Fibroblast of lung (primary cell): ENCODE results near the gene RGS5. TPM values are rescaled to one million over a fixed set of nuclear protein-coding genes. Genes with fewer than 3 reads are reported as not detected.
A peak's percentile ranks its signal among the peaks of the same experiment; 100 is the strongest.

Source experiments
- DNase-seq, 2 donors: peaks; one replicate each; pipeline versions ENCODE4 v3.0.0 to v3.0.0-alpha.2; 2010; ENCODE audit warnings: low read depth in 2 of 2
- H2AFZ ChIP-seq: 2 replicates; pipeline ENCODE4 v1.5.1; 2012; ENCODE audit warnings: low read length, control low read depth, inconsistent platforms
- H3K27ac ChIP-seq: 2 replicates; pipeline ENCODE4 v1.5.1; 2011; ENCODE audit warnings: low read length, control low read depth; ENCODE audit not compliant: insufficient read depth
- H3K27me3 ChIP-seq: 2 replicates; pipeline ENCODE4 v1.5.1; 2011; ENCODE audit warnings: mild to moderate bottlenecking, low read length; ENCODE audit not compliant: control insufficient read depth, insufficient read depth
- H3K36me3 ChIP-seq: 2 replicates; pipeline ENCODE4 v1.5.1; 2011; ENCODE audit warnings: low read length; ENCODE audit not compliant: control insufficient read depth, insufficient read depth
- H3K4me1 ChIP-seq: 2 replicates; pipeline ENCODE4 v1.5.1; 2011; ENCODE audit warnings: low read length; ENCODE audit not compliant: control insufficient read depth, insufficient read depth; ENCODE audit errors: extremely low read depth
- H3K4me2 ChIP-seq: 2 replicates; pipeline ENCODE4 v1.5.1; 2011; ENCODE audit warnings: low read length, control low read depth; ENCODE audit not compliant: insufficient read depth; ENCODE audit errors: extremely low read depth
- H3K4me3 ChIP-seq, 4 experiments: fragments of 200-600 bp in 1 of 4; sonication (generic) in 1 of 4; replicated peaks in 1 of 4; 2 replicates each; pipeline ENCODE4 v1.5.1; 2011 to 2016; ENCODE audit warnings: low read length in 4 of 4, low read depth in 3 of 4, mild to moderate bottlenecking in 3 of 4, control low read depth in 2 of 4, inconsistent platforms in 1 of 4, mixed read lengths in 1 of 4; ENCODE audit not compliant: insufficient read depth in 1 of 4; ENCODE audit errors: control extremely low read depth in 1 of 4
- H3K79me2 ChIP-seq: 2 replicates; pipeline ENCODE4 v1.5.1; 2012; ENCODE audit warnings: mild to moderate bottlenecking, low read length, inconsistent platforms; ENCODE audit not compliant: control insufficient read depth, insufficient read depth
- H3K9ac ChIP-seq: 2 replicates; pipeline ENCODE4 v1.5.1; 2011; ENCODE audit warnings: mild to moderate bottlenecking, low read length, control low read depth; ENCODE audit not compliant: insufficient read depth
- H3K9me3 ChIP-seq: 2 replicates; pipeline ENCODE4 v1.5.1; 2012; ENCODE audit warnings: low read depth, low read length; ENCODE audit not compliant: control insufficient read depth, insufficient read depth
- H4K20me1 ChIP-seq: 2 replicates; pipeline ENCODE4 v1.5.1; 2011; ENCODE audit warnings: low read length; ENCODE audit not compliant: control insufficient read depth, insufficient read depth; ENCODE audit errors: extremely low read depth
- CTCF ChIP-seq, 2 donors: IDR thresholded peaks in 1 of 2; conservative IDR thresholded peaks in 1 of 2; 1 replicate in 1 of 2; 2 replicates in 1 of 2; pipeline ENCODE4 v1.5.1; 2011 to 2012; ENCODE audit warnings: low read length in 2 of 2, control low read depth in 1 of 2, inconsistent platforms in 1 of 2, low read depth in 1 of 2, mild to moderate bottlenecking in 1 of 2
- EZH2 ChIP-seq: IDR thresholded peaks from 2 replicates; pipeline ENCODE4 v1.5.1; 2012; ENCODE audit warnings: low read length, control low read depth, mild to moderate bottlenecking; ENCODE audit errors: missing control alignments
- polyA plus RNA-seq, 2 donors: library from polyadenylated mRNA; depleted of rRNA in 1 of 2; stranded (reverse) in 1 of 2; unstranded in 1 of 2; fragments of >200 nt; gene quantifications; 2 replicates each; pipeline ENCODE4 v1.2.1, GENCODE V29; 2011 to 2012; ENCODE audit warnings: missing spikeins in 1 of 2
- total RNA-seq: library from RNA; depleted of rRNA; stranded (reverse); fragments of >200 nt; gene quantifications from 2 replicates; pipeline ENCODE4 v1.2.1, GENCODE V29; 2014

RGS5 gene
- total and polyA plus RNA-seq, 2 donors (not counting 1 experiment from before 2014, with no cell fraction given), result 6.6 to 12.3 TPM

GRCh38 chr1:163107655-163108054 is 95.1 kb downstream of the RGS5 start:
- Histone ChIP-seq H3K9me3 (no peaks in the 10 kb centered on the region), H3K36me3 (no peaks in the 10 kb centered on the region), H4K20me1 (no peaks in the 10 kb centered on the region), H3K79me2 (no peaks in the 10 kb centered on the region), H3K27me3 (no peaks in the 10 kb centered on the region), H2AFZ (no peak overlapping the region), H3K4me1 (no peaks in the 10 kb centered on the region), H3K4me3 (no peak overlapping the region), H3K4me2 (no peak overlapping the region), H3K9ac (no peak overlapping the region), H3K27ac (no peak overlapping the region)
- DNase-seq, result no peak
- TF ChIP-seq EZH2, result no peak
- no peak for TF ChIP-seq CTCF (conservative IDR thresholded peaks at IDR 0.05 in 1 of 2, IDR thresholded peaks at IDR 0.05 in 1 of 2; ENCODE audit: low read depth in 1 of 2, low read length in 2 of 2)

GRCh38 chr1:163106364-163106987 is 96.2 kb downstream of the RGS5 start:
- TF ChIP-seq EZH2 (no peak), CTCF (conservative IDR thresholded peaks at IDR 0.05 in 1 of 2, IDR thresholded peaks at IDR 0.05 in 1 of 2; ENCODE audit: low read depth in 1 of 2, low read length in 2 of 2) (no peak)
- no peaks in the 10 kb centered on the region for H3K79me2 ChIP-seq
- H3K27ac ChIP-seq, result no peak overlapping the region
- DNase-seq, result peak in 1 of 2 donors; percentile 80
- H3K4me3 ChIP-seq, result no peak overlapping the region
- no peaks in the 10 kb centered on the region for H4K20me1 ChIP-seq
- H3K4me2 ChIP-seq, result no peak overlapping the region
- H3K36me3 ChIP-seq, result no peaks in the 10 kb centered on the region
- no peaks in the 10 kb centered on the region for H3K27me3 ChIP-seq
- H3K4me1 ChIP-seq, result no peaks in the 10 kb centered on the region
- no peak overlapping the region for H3K9ac ChIP-seq
- no peak overlapping the region for H2AFZ ChIP-seq
- no peaks in the 10 kb centered on the region for H3K9me3 ChIP-seq

- Histone ChIP-seq H2AFZ (no peak overlapping the region), H3K4me2 (no peak overlapping the region), H3K4me3 (no peak overlapping the region), H3K4me1 (no peaks in the 10 kb centered on the region), H3K9me3 (no peaks in the 10 kb centered on the region), H3K27me3 (no peaks in the 10 kb centered on the region), H3K9ac (no peak overlapping the region), H3K27ac (no peak overlapping the region), H3K36me3 (no peaks in the 10 kb centered on the region), H3K79me2 (no peaks in the 10 kb centered on the region), H4K20me1 (no peaks in the 10 kb centered on the region)
- DNase-seq, result peak in 1 of 2 donors; percentile 84
- TF ChIP-seq CTCF (conservative IDR thresholded peaks at IDR 0.05 in 1 of 2, IDR thresholded peaks at IDR 0.05 in 1 of 2; ENCODE audit: low read depth in 1 of 2, low read length in 2 of 2) (no peak), EZH2 (no peak)
Observed at GRCh38 chr1:163104385-163105099, 98.2 kb downstream of the RGS5 start.
